GM12878 (cell line): ENCODE results near the gene TMEM88. TPM values are rescaled to one million over a fixed set of nuclear protein-coding genes. Genes with fewer than 3 reads are reported as not detected.

Experiments used
- ATAC-seq: fragments of 200-7000 bp; cut with Tn5 transposase; 3 replicates; pipeline ENCODE4 v1.9.1; 2020; ENCODE audit warnings: mild to moderate bottlenecking, moderate library complexity
- BruUV-seq: library from RNA; stranded (reverse); fragments of 400-500 nt; replicated peaks from 2 replicates; lab custom pipeline; 2021; lab: Mats Ljungman, UMichigan
- CTCF ChIA-PET: fragments of 300-600 bp; sonication (Branson Sonifier 250); formaldehyde crosslinking; extraction: SDS; loops from one replicate; lab custom pipeline; 2021; ENCODE audit warnings: inconsistent platforms; lab: Yijun Ruan, JAX
- POLR2A ChIA-PET: fragments of 350-600 bp; formaldehyde crosslinking; extraction: SDS; loops from one replicate; lab custom pipeline; 2021; ENCODE audit warnings: inconsistent platforms; lab: Charles Lee
- RAD21 ChIA-PET: fragments of 300-600 bp; sonication (Branson Sonifier 250); formaldehyde crosslinking; loops from one replicate; lab custom pipeline; 2023; ENCODE audit warnings: antibody characterized with exemption; ENCODE audit not compliant: unreplicated experiment; lab: Charles Lee
- SMC1A ChIA-PET: fragments of 300-600 bp; sonication (Branson Sonifier 250); formaldehyde crosslinking; loops from one replicate; lab custom pipeline; 2023; ENCODE audit not compliant: unreplicated experiment, uncharacterized antibody; lab: Charles Lee
- DNase-seq: peaks from one replicate; pipeline ENCODE4 v3.0.0-alpha.2; 2011; ENCODE audit warnings: low read depth, low spot score
- FAIRE-seq: peaks from 3 replicates; lab custom pipeline; 2011; peaks lifted over from hg19 to GRCh38; lab: Jason Lieb, UNC
- H2AFZ ChIP-seq: 2 replicates; pipeline ENCODE4 v1.6.0; 2011; ENCODE audit warnings: low read depth, low read length, control low read depth; ENCODE audit not compliant: control insufficient read depth
- H3K27ac ChIP-seq: 2 replicates; pipeline ENCODE4 v1.5.1; 2011; ENCODE audit warnings: control low read depth; ENCODE audit not compliant: control insufficient read depth, insufficient read depth
- H3K27me3 ChIP-seq, 2 experiments: replicated peaks in 1 of 2; 2 replicates each; pipeline versions ENCODE4 v1.6.0 to v1.6.1; 2011; ENCODE audit warnings: low read length in 1 of 2; ENCODE audit not compliant: control insufficient read depth in 2 of 2, insufficient read depth in 2 of 2
- H3K36me3 ChIP-seq, 2 experiments: 2 replicates each; pipeline ENCODE4 v1.5.1; 2011; ENCODE audit warnings: low read length in 1 of 2; ENCODE audit not compliant: control insufficient read depth in 2 of 2, insufficient read depth in 2 of 2
- H3K4me1 ChIP-seq: 2 replicates; pipeline ENCODE4 v1.6.1; 2011; ENCODE audit warnings: mild to moderate bottlenecking, low read length, moderate library complexity, mixed read lengths; ENCODE audit not compliant: control insufficient read depth, insufficient read depth
- H3K4me2 ChIP-seq: 2 replicates; pipeline ENCODE4 v1.6.0; 2011; ENCODE audit warnings: control low read depth; ENCODE audit not compliant: control insufficient read depth, insufficient read depth
- H3K4me3 ChIP-seq: fragments of 200-600 bp; sonication (generic); 2 replicates; pipeline ENCODE4 v1.5.1; 2016
- H3K79me2 ChIP-seq: 2 replicates; pipeline ENCODE4 v1.6.0; 2011; ENCODE audit warnings: low read length; ENCODE audit not compliant: control insufficient read depth, insufficient read depth
- H3K9ac ChIP-seq: 2 replicates; pipeline ENCODE4 v1.8.0; 2011; ENCODE audit warnings: low read length, control low read depth, mixed read lengths; ENCODE audit not compliant: control insufficient read depth, insufficient read depth
- H3K9me3 ChIP-seq: replicated peaks from 3 replicates; pipeline ENCODE4 v1.5.1; 2011; ENCODE audit warnings: mild to moderate bottlenecking, low read length; ENCODE audit not compliant: control insufficient read depth, insufficient read depth
- H4K20me1 ChIP-seq: 2 replicates; pipeline ENCODE4 v1.6.0; 2011; ENCODE audit not compliant: control insufficient read depth, insufficient read depth
- ATF3 ChIP-seq: IDR thresholded peaks from 2 replicates; pipeline ENCODE4 v1.6.1; 2011; ENCODE audit warnings: low read depth, mild to moderate bottlenecking, low read length, moderate library complexity, borderline replicate concordance; ENCODE audit errors: extremely low read depth
- BRCA1 ChIP-seq: IDR thresholded peaks from 2 replicates; pipeline ENCODE4 v1.6.1; 2011; ENCODE audit warnings: low read depth, low read length, improper control_type of control experiment
- CBFB ChIP-seq: IDR thresholded peaks from 2 replicates; pipeline ENCODE4 v1.6.1; 2016; ENCODE audit warnings: antibody characterized with exemption, low read depth
- FOS ChIP-seq: IDR thresholded peaks from 3 replicates; pipeline ENCODE4 v1.6.1; 2011; ENCODE audit warnings: borderline replicate concordance; ENCODE audit not compliant: insufficient read length; ENCODE audit errors: extremely low read depth
- IKZF1 ChIP-seq: fragments of 450-650 bp; conservative IDR thresholded peaks from 2 replicates; pipeline ENCODE4 v1.6.1; 2017; ENCODE audit warnings: antibody characterized with exemption, mild to moderate bottlenecking
- IRF4 ChIP-seq: IDR thresholded peaks from 2 replicates; pipeline ENCODE4 v1.6.1; 2011; ENCODE audit warnings: low read depth, low read length
- KAT2A ChIP-seq: conservative IDR thresholded peaks from 2 replicates; pipeline ENCODE4 v1.6.1; 2011; ENCODE audit warnings: low read depth, low read length; ENCODE audit not compliant: control insufficient read depth
- NR2F1 ChIP-seq: fragments of 450-650 bp; conservative IDR thresholded peaks from 2 replicates; pipeline ENCODE4 v1.6.1; 2017; ENCODE audit warnings: mild to moderate bottlenecking
- RB1 ChIP-seq: fragments of 450-650 bp; formaldehyde crosslinking; IDR thresholded peaks from 2 replicates; pipeline ENCODE4 v1.6.1; 2017; ENCODE audit warnings: mild to moderate bottlenecking, borderline replicate concordance
- RELA ChIP-seq: fragments of 450-650 bp; IDR thresholded peaks from 2 replicates; pipeline ENCODE4 v1.8.0; 2014; ENCODE audit warnings: borderline replicate concordance; ENCODE audit not compliant: partially characterized antibody
- SMAD5 ChIP-seq: IDR thresholded peaks from 2 replicates; pipeline ENCODE4 v1.6.1; 2016; ENCODE audit warnings: antibody characterized with exemption, low read depth
- SPI1 ChIP-seq: IDR thresholded peaks from 2 replicates; pipeline ENCODE4 v1.6.1; 2011; ENCODE audit warnings: low read depth, mild to moderate bottlenecking, low read length, moderate library complexity, borderline replicate concordance; ENCODE audit not compliant: insufficient read depth
- SRF ChIP-seq, 2 experiments: IDR thresholded peaks; 2 replicates each; pipeline ENCODE4 v1.6.1; 2011; ENCODE audit warnings: low read depth in 2 of 2, low read length in 2 of 2, mild to moderate bottlenecking in 1 of 2, moderate library complexity in 1 of 2
- STAT1 ChIP-seq: fragments of 450-650 bp; conservative IDR thresholded peaks from 2 replicates; pipeline ENCODE4 v1.6.1; 2014; ENCODE audit warnings: antibody characterized with exemption, mild to moderate bottlenecking
- TARDBP ChIP-seq: IDR thresholded peaks from 2 replicates; pipeline ENCODE4 v1.6.1; 2016; ENCODE audit warnings: borderline replicate concordance
- TCF12 ChIP-seq: IDR thresholded peaks from 2 replicates; pipeline ENCODE4 v1.6.1; 2011; ENCODE audit warnings: low read depth, mild to moderate bottlenecking, low read length
- ZNF207 ChIP-seq: fragments of 450-650 bp; IDR thresholded peaks from 2 replicates; pipeline ENCODE4 v1.6.1; 2014; ENCODE audit warnings: antibody characterized with exemption, mild to moderate bottlenecking, borderline replicate concordance
- ZNF24 ChIP-seq: fragments of 450-650 bp; IDR thresholded peaks from 2 replicates; pipeline ENCODE4 v1.6.1; 2017; ENCODE audit warnings: antibody characterized with exemption, mild to moderate bottlenecking
- ZNF622 ChIP-seq: fragments of 450-650 bp; IDR thresholded peaks from 2 replicates; pipeline ENCODE4 v1.6.1; 2017; ENCODE audit warnings: mild to moderate bottlenecking, inconsistent platforms
- WGBS: methylation state at CpG from one replicate; pipeline ENCODE4 v1.1.6; 2016; ENCODE audit warnings: low lambda C conversion rate; ENCODE audit not compliant: insufficient replicate concordance, insufficient coverage; ENCODE audit errors: missing lambda C conversion rate; 5-methylcytosine and 5-hydroxymethylcytosine counted together
- in situ Hi-C: fragments of 300-500 bp; cut with MboI; formaldehyde crosslinking; loops from 9 replicates; pipeline ENCODE4 v1.14.3; 2018; ENCODE audit warnings: mixed read lengths
- intact Hi-C: fragments of 100-400 bp; cut with micrococcal nuclease; formaldehyde crosslinking; loops from one replicate; pipeline ENCODE4 v1.14.2; 2022; ENCODE audit not compliant: unreplicated experiment
- polyA plus RNA-seq, 11 experiments: library from polyadenylated mRNA; depleted of rRNA in 4 of 11; unstranded in 6 of 11; stranded (reverse) in 5 of 11; fragments of >200 nt; fragmentation: Nextera tagmentation in 4 of 11; fragmentation: Illumina TruSeq in 1 of 11; extraction: Ambion mirVana in 4 of 11; extraction: Trizol in 1 of 11; gene quantifications; 1 replicate in 1 of 11; 2 replicates in 10 of 11; pipeline versions ENCODE4 v1.2.1 to v1.2.3, GENCODE V29; 2011 to 2016; ENCODE audit warnings: inconsistent platforms in 2 of 11, missing spikeins in 2 of 11, low read depth in 1 of 11
- total RNA-seq, 4 experiments: library from RNA; depleted of rRNA in 3 of 4; stranded (reverse); fragments of >200 nt in 3 of 4; fragmentation: Illumina TruSeq in 1 of 4; extraction: Trizol in 1 of 4; gene quantifications; 2 replicates each; pipeline versions ENCODE4 v1.2.1 to v1.2.3, GENCODE V29; 2013 to 2021
- TF ChIP-seq, protein P1 (sequence below): fragments of 450-650 bp; IDR thresholded peaks from 2 replicates; pipeline ENCODE4 v1.6.1; 2017; ENCODE audit warnings: low read depth, mild to moderate bottlenecking, moderate library complexity
- TF ChIP-seq, protein P2 (sequence below): IDR thresholded peaks from 2 replicates; pipeline ENCODE4 v1.6.1; 2012; ENCODE audit warnings: low read depth, low read length, improper control_type of control experiment

Gene TMEM88
- total and polyA plus RNA-seq, 10 of the 15 experiments (the other 5 are each of a cell fraction or from before 2014, with no cell fraction given) = 0.21 to 2.2 (median 0.62) TPM; not detected in 5

GRCh38 chr17:7851438-7852261, 3.2 kb upstream of the TMEM88 start:
- H3K27ac ChIP-seq = no peak overlapping the region
- ChIA-PET RAD21 (interaction anchor here (0.9 to 2.1 kb wide), 6 partner anchors 10 to 108 kb away, joined by 3 to 27 read pairs (median 7); partner anchors contain the start of gene KDM6B), SMC1A (interaction anchor here (0.6 to 2.3 kb wide), 6 partner anchors 11 to 32 kb away, joined by 3 to 14 read pairs (median 6); partner anchors contain the start of gene KDM6B), CTCF (interaction anchor here (1.0 to 3.3 kb wide), 8 partner anchors 14 to 137 kb away, joined by 3 to 47 read pairs (median 9); partner anchors contain the start of gene KDM6B), POLR2A (interaction anchor here (1.8 kb wide), 1 partner anchor 17 kb away, joined by 10 read pairs; no protein-coding TSS in a partner anchor)
- no peaks in the 10 kb centered on the region for H3K9me3 ChIP-seq
- no peaks in the 10 kb centered on the region for H3K27me3 ChIP-seq
- no peaks in the 10 kb centered on the region; the same call in 1 of the 2 replicates for H4K20me1 ChIP-seq
- peak overlapping the region; percentile 79 for H2AFZ ChIP-seq
- H3K4me3 ChIP-seq = peak overlapping the region; percentile 41; the same call in 1 of the 2 replicates
- peaks cover 10% of the 10 kb centered on the region for H3K79me2 ChIP-seq
- intact Hi-C loops = loop anchor here (1.0 kb wide), 2 partner anchors 16 to 29 kb away; no protein-coding TSS in a partner anchor
- peak; percentile 73 for DNase-seq
- BruUV-seq = no TSS peak
- in situ Hi-C loops = no loop called here
- H3K36me3 ChIP-seq = peaks cover 12 to 24% of the 10 kb centered on the region in 2 experiments; a peak in 3 of 4 replicates
- no peak overlapping the region; the same call in 1 of the 2 replicates for H3K9ac ChIP-seq
- H3K4me2 ChIP-seq = peak overlapping the region; percentile 70
- WGBS = 13% methylated on average over 60 of the region's 60 CpGs
- peak; percentile 90 for ATAC-seq
- peaks cover 26% of the 10 kb centered on the region for H3K4me1 ChIP-seq
- peak; percentile 95 for FAIRE-seq
- TF ChIP-seq, protein P1, sequence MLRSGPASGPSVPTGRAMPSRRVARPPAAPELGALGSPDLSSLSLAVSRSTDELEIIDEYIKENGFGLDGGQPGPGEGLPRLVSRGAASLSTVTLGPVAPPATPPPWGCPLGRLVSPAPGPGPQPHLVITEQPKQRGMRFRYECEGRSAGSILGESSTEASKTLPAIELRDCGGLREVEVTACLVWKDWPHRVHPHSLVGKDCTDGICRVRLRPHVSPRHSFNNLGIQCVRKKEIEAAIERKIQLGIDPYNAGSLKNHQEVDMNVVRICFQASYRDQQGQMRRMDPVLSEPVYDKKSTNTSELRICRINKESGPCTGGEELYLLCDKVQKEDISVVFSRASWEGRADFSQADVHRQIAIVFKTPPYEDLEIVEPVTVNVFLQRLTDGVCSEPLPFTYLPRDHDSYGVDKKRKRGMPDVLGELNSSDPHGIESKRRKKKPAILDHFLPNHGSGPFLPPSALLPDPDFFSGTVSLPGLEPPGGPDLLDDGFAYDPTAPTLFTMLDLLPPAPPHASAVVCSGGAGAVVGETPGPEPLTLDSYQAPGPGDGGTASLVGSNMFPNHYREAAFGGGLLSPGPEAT = no peak; the same call in 1 of the 2 replicates
- no peak for TF ChIP-seq BRCA1
- no peak for TF ChIP-seq SMAD5
- no peak for TF ChIP-seq IRF4
- no peak for TF ChIP-seq FOS
- TF ChIP-seq SPI1 = peak; percentile 56; the same call in 1 of the 2 replicates
- TF ChIP-seq NR2F1 = no peak
- TF ChIP-seq CBFB = no peak
- peak; percentile 64 for TF ChIP-seq RELA
- TF ChIP-seq KAT2A = no peak
- TF ChIP-seq STAT1 = 0 out of 2 replicates have a peak, but pooled peaks have one; percentile 79
- TF ChIP-seq TARDBP = no peak
- TF ChIP-seq ATF3 = no peak
- TF ChIP-seq SRF (IDR thresholded peaks at IDR 0.05; ENCODE audit: low read depth in 2 of 2, low read length in 2 of 2) = no peak
- TF ChIP-seq ZNF24 = no peak
- TF ChIP-seq TCF12 = 0 out of 2 replicates have a peak, but pooled peaks have one; percentile 70
- TF ChIP-seq, protein P2, sequence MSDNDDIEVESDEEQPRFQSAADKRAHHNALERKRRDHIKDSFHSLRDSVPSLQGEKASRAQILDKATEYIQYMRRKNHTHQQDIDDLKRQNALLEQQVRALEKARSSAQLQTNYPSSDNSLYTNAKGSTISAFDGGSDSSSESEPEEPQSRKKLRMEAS = no peak; the same call in 1 of the 2 replicates
- TF ChIP-seq ZNF207 = no peak
- no peak; the same call in 1 of the 2 replicates for TF ChIP-seq IKZF1
- no peak for TF ChIP-seq ZNF622
- TF ChIP-seq RB1 = no peak; the same call in 1 of the 2 replicates
